Natural killer cell (primary cell): ENCODE results near the gene KRTAP10-2. TPM values are rescaled to one million over a fixed set of nuclear protein-coding genes. Genes with fewer than 3 reads are reported as not detected.

Experiments used
- ATAC-seq, 3 donors: fragments of 150-1000 bp in 2 of 3; fragments of 200-7000 bp in 1 of 3; cut with Tn5 transposase; 1 replicate in 1 of 3; 2 replicates in 2 of 3; pipeline ENCODE4 v1.10.0; 2021; ENCODE audit warnings: mild to moderate bottlenecking in 2 of 3, moderate library complexity in 2 of 3
- DNase-seq, 2 donors: peaks; one replicate each; pipeline versions ENCODE4 v3.0.0 to v3.0.0-alpha.2; 2013 to 2021; ENCODE audit warnings: mixed read lengths in 1 of 2
- H3K27ac ChIP-seq: one replicate; pipeline ENCODE4 v1.5.1; 2013; ENCODE audit warnings: mild to moderate bottlenecking, low read length
- H3K27me3 ChIP-seq: one replicate; pipeline ENCODE4 v1.6.1; 2013; ENCODE audit warnings: low read length; ENCODE audit not compliant: control insufficient read depth, insufficient read depth
- H3K36me3 ChIP-seq: one replicate; pipeline ENCODE4 v1.6.1; 2013; ENCODE audit warnings: low read length; ENCODE audit not compliant: control insufficient read depth, insufficient read depth
- H3K4me1 ChIP-seq: one replicate; pipeline ENCODE4 v1.6.1; 2013; ENCODE audit warnings: low read length; ENCODE audit not compliant: control insufficient read depth, insufficient read depth
- H3K4me3 ChIP-seq: one replicate; pipeline ENCODE4 v1.5.1; 2013; ENCODE audit warnings: low read length
- H3K9me3 ChIP-seq: one replicate; pipeline ENCODE4 v1.6.1; 2013; ENCODE audit warnings: low read length; ENCODE audit not compliant: control insufficient read depth, insufficient read depth
- H3K27ac Mint-ChIP-seq, 2 donors: one replicate each; pipeline ENCODE4 v1.8.0; 2022; ENCODE audit warnings: mild to moderate bottlenecking in 2 of 2, mixed read lengths in 2 of 2, moderate library complexity in 1 of 2
- H3K27me3 Mint-ChIP-seq, 2 donors: one replicate each; pipeline ENCODE4 v1.8.0; 2022; ENCODE audit warnings: low read depth in 2 of 2, mixed read lengths in 2 of 2
- H3K36me3 Mint-ChIP-seq: one replicate; pipeline ENCODE4 v1.8.0; 2022; ENCODE audit warnings: mixed read lengths
- H3K4me1 Mint-ChIP-seq, 2 donors: one replicate each; pipeline ENCODE4 v1.8.0; 2022; ENCODE audit warnings: mixed read lengths in 2 of 2
- H3K4me3 Mint-ChIP-seq: one replicate; pipeline ENCODE4 v1.8.0; 2022; ENCODE audit warnings: mild to moderate bottlenecking, moderate library complexity, mixed read lengths
- H3K9me3 Mint-ChIP-seq, 2 donors: one replicate each; pipeline ENCODE4 v1.8.0; 2022; ENCODE audit warnings: mixed read lengths in 2 of 2
- CTCF ChIP-seq: fragments of 200-600 bp; IDR thresholded peaks from one replicate; pipeline ENCODE4 v1.8.0; 2022; ENCODE audit warnings: antibody characterized with exemption
- WGBS: methylation state at CpG from one replicate; pipeline ENCODE4 v1.1.7; 2013; ENCODE audit warnings: missing lambda C conversion rate; ENCODE audit not compliant: insufficient coverage; 5-methylcytosine and 5-hydroxymethylcytosine counted together
- intact Hi-C: fragments of 100-400 bp; cut with micrococcal nuclease; formaldehyde crosslinking; loops from one replicate; pipeline ENCODE4 v1.14.2; 2022
- total RNA-seq, 4 donors: library from RNA; stranded (reverse); fragments of 120-200 nt in 1 of 4; gene quantifications; one replicate each; pipeline versions ENCODE4 v1.2.3 to v1.2.4, GENCODE V29; 2013 to 2022

KRTAP10-2 gene
- total RNA-seq, 3 donors from 2014 or later (not counting 1 experiment from before 2014, with no cell fraction given): not detected

GRCh38 chr21:44567481-44568171 is 16.3 kb upstream of the KRTAP10-2 start:
- TF ChIP-seq CTCF: no peak
- peak in 1 of 3 donors; percentile 19 for ATAC-seq
- Mint-ChIP-seq H3K27ac (peak overlapping the region in 1 of 2 donors; percentile 33), H3K4me1 (peaks cover 7 to 14% of the 10 kb centered on the region in 2 donors), H3K9me3 (peaks cover 0 to 2% of the 10 kb centered on the region in 2 donors), H3K4me3 (no peak overlapping the region), H3K36me3 (peaks cover under 1% of the 10 kb centered on the region), H3K27me3 (peaks cover 13 to 14% of the 10 kb centered on the region in 2 donors)
- 92% methylated on average over 18 of the region's 18 CpGs for WGBS
- intact Hi-C loops: no loop called here
- no peak overlapping the region for H3K27ac ChIP-seq
- H3K36me3 ChIP-seq: no peaks in the 10 kb centered on the region
- H3K27me3 ChIP-seq: no peaks in the 10 kb centered on the region
- no peak overlapping the region for H3K4me3 ChIP-seq
- no peaks in the 10 kb centered on the region for H3K9me3 ChIP-seq
- no peaks in the 10 kb centered on the region for H3K4me1 ChIP-seq
- DNase-seq: no peak

- intact Hi-C loops: no loop called here
- no peak for ATAC-seq
- WGBS: 0% methylated on average over 1 of the region's 1 CpG
These were observed 15.1 kb upstream of the KRTAP10-2 start for GRCh38 chr21:44566403-44566802.

GRCh38 chr21:44564886-44565598 is 13.7 kb upstream of the KRTAP10-2 start:
- no peak for TF ChIP-seq CTCF
- Histone ChIP-seq H3K36me3 (no peaks in the 10 kb centered on the region), H3K4me3 (no peak overlapping the region), H3K4me1 (no peaks in the 10 kb centered on the region), H3K27ac (peak overlapping the region; percentile 30), H3K9me3 (no peaks in the 10 kb centered on the region), H3K27me3 (no peaks in the 10 kb centered on the region)
- Mint-ChIP-seq H3K36me3 (peaks cover 12% of the 10 kb centered on the region), H3K9me3 (peaks cover 3 to 4% of the 10 kb centered on the region in 2 donors), H3K27me3 (peaks cover 6 to 8% of the 10 kb centered on the region in 2 donors), H3K27ac (peak overlapping the region; percentile 5 to 61), H3K4me3 (peak overlapping the region; percentile 25), H3K4me1 (peaks cover 7 to 14% of the 10 kb centered on the region in 2 donors)
- intact Hi-C loops: no loop called here
- DNase-seq: no peak
- ATAC-seq: no peak
- 20% methylated on average over 1 of the region's 1 CpG for WGBS

More at GRCh38 chr21:44566403-44566802, 15.1 kb upstream of the KRTAP10-2 start:
- TF ChIP-seq CTCF: no peak
- no peak overlapping the region for H3K4me3 ChIP-seq
- H3K27ac Mint-ChIP-seq: no peak overlapping the region
- H3K9me3 Mint-ChIP-seq: peaks cover 3 to 4% of the 10 kb centered on the region in 2 donors
- H3K36me3 ChIP-seq: no peaks in the 10 kb centered on the region
- no peaks in the 10 kb centered on the region for H3K4me1 ChIP-seq
- H3K36me3 Mint-ChIP-seq: peaks cover 12% of the 10 kb centered on the region
- H3K27me3 ChIP-seq: no peaks in the 10 kb centered on the region
- no peak for DNase-seq
- no peaks in the 10 kb centered on the region for H3K9me3 ChIP-seq
- H3K4me1 Mint-ChIP-seq: peaks cover 7 to 14% of the 10 kb centered on the region in 2 donors
- peaks cover 9 to 10% of the 10 kb centered on the region in 2 donors for H3K27me3 Mint-ChIP-seq
- no peak overlapping the region for H3K4me3 Mint-ChIP-seq
- no peak overlapping the region for H3K27ac ChIP-seq
